H1 (cell line): ENCODE results near the gene WNT1. TPM values are rescaled to one million over a fixed set of nuclear protein-coding genes. Genes with fewer than 3 reads are reported as not detected.
A peak's percentile ranks its signal among the peaks of the same experiment; 100 is the strongest.

ENCODE experiments used
- CTCF ChIA-PET: fragments of 300-600 bp; sonication (Branson Sonifier 250); formaldehyde crosslinking; loops from one replicate; lab custom pipeline; 2021; ENCODE audit not compliant: partially characterized antibody; lab: Charles Lee
- POLR2A ChIA-PET: fragments of 300-600 bp; sonication (Branson Sonifier 250); formaldehyde crosslinking; loops from one replicate; lab custom pipeline; 2021; ENCODE audit warnings: inconsistent platforms; ENCODE audit not compliant: partially characterized antibody; lab: Charles Lee
- DNase-seq, 2 experiments: peaks; one replicate each; pipeline versions ENCODE4 v3.0.0 to v3.0.0-alpha.2; 2010 to 2022; ENCODE audit warnings: low spot score in 2 of 2, low read depth in 1 of 2, mixed read lengths in 1 of 2
- FAIRE-seq: peaks from 2 replicates; lab custom pipeline; 2011; peaks lifted over from hg19 to GRCh38; lab: Jason Lieb, UNC
- H2AFZ ChIP-seq: 2 replicates; pipeline ENCODE4 v1.8.1; 2012; ENCODE audit warnings: low read length, inconsistent platforms
- H2AK5ac ChIP-seq: 2 replicates; pipeline ENCODE4 v1.6.1; 2013; ENCODE audit warnings: low read depth, low read length
- H2BK120ac ChIP-seq: replicated peaks from 2 replicates; pipeline ENCODE3; 2013; ENCODE audit warnings: low read depth, low read length, inconsistent platforms
- H2BK12ac ChIP-seq: 2 replicates; pipeline ENCODE4 v1.6.1; 2013; ENCODE audit warnings: low read depth, low read length
- H2BK15ac ChIP-seq: 2 replicates; pipeline ENCODE4 v1.6.1; 2013; ENCODE audit warnings: low read length
- H2BK20ac ChIP-seq: 2 replicates; pipeline ENCODE4 v1.6.1; 2013; ENCODE audit warnings: low read length
- H2BK5ac ChIP-seq: 2 replicates; pipeline ENCODE4 v1.6.1; 2013; ENCODE audit warnings: low read depth, low read length
- H3K14ac ChIP-seq: 2 replicates; pipeline ENCODE4 v1.6.1; 2013; ENCODE audit warnings: inconsistent platforms; ENCODE audit not compliant: insufficient read length
- H3K18ac ChIP-seq: 2 replicates; pipeline ENCODE4 v1.6.1; 2013; ENCODE audit warnings: low read length; ENCODE audit errors: extremely low read depth
- H3K23ac ChIP-seq: 2 replicates; pipeline ENCODE4 v1.6.1; 2013; ENCODE audit warnings: inconsistent platforms; ENCODE audit not compliant: insufficient read length
- H3K23me2 ChIP-seq: 2 replicates; pipeline ENCODE4 v1.6.1; 2013; ENCODE audit warnings: low read depth, low read length
- H3K27ac ChIP-seq: 2 replicates; pipeline ENCODE4 v1.6.1; 2011; ENCODE audit warnings: low read depth, low read length, inconsistent platforms
- H3K27me3 ChIP-seq, 4 experiments: replicated peaks in 1 of 4; 1 replicate in 1 of 4; 2 replicates in 3 of 4; pipeline versions ENCODE4 v1.6.1 to v1.8.1; 2011 to 2013; ENCODE audit warnings: low read length in 3 of 4, mild to moderate bottlenecking in 3 of 4, inconsistent platforms in 2 of 4, mixed read lengths in 2 of 4, moderate library complexity in 1 of 4; ENCODE audit not compliant: control insufficient read depth in 3 of 4, insufficient read depth in 3 of 4; ENCODE audit errors: extremely low read depth in 1 of 4
- H3K36me3 ChIP-seq, 4 experiments: 2 replicates each; pipeline versions ENCODE4 v1.6.1 to v1.8.1; 2011 to 2013; ENCODE audit warnings: mild to moderate bottlenecking in 4 of 4, low read length in 3 of 4, moderate library complexity in 2 of 4, control low read depth in 1 of 4, inconsistent platforms in 1 of 4; ENCODE audit not compliant: insufficient read depth in 4 of 4, control insufficient read depth in 2 of 4
- H3K4ac ChIP-seq: replicated peaks from 2 replicates; pipeline ENCODE3; 2013; ENCODE audit warnings: low read length, low read depth, mixed read lengths, inconsistent platforms; ENCODE audit not compliant: insufficient read length
- H3K4me1 ChIP-seq, 4 experiments: replicated peaks in 1 of 4; 1 replicate in 1 of 4; 2 replicates in 3 of 4; pipeline versions ENCODE4 v1.6.1 to v1.8.1; 2011 to 2013; ENCODE audit warnings: low read length in 3 of 4, inconsistent platforms in 2 of 4, mixed read lengths in 1 of 4; ENCODE audit not compliant: insufficient read depth in 4 of 4, control insufficient read depth in 3 of 4
- H3K4me2 ChIP-seq, 2 experiments: 2 replicates each; pipeline versions ENCODE4 v1.6.1 to v1.8.1; 2011 to 2013; ENCODE audit warnings: low read depth in 2 of 2, low read length in 2 of 2, control low read depth in 1 of 2, inconsistent platforms in 1 of 2, mild to moderate bottlenecking in 1 of 2; ENCODE audit not compliant: insufficient read depth in 1 of 2
- H3K4me3 ChIP-seq, 4 experiments: fragments of 200-600, 300-600 bp in 1 of 4; sonication (generic), shearing (Covaris generic), sonication (Bioruptor Twin) in 1 of 4; 2 replicates each; pipeline versions ENCODE4 v1.5.1 to v1.8.1; 2011 to 2016; ENCODE audit warnings: low read length in 4 of 4, low read depth in 3 of 4, control low read depth in 2 of 4, inconsistent platforms in 2 of 4, mild to moderate bottlenecking in 2 of 4, mixed read lengths in 1 of 4, moderate library complexity in 1 of 4; ENCODE audit not compliant: insufficient read depth in 2 of 4; ENCODE audit errors: extremely low read depth in 1 of 4
- H3K56ac ChIP-seq: replicated peaks from 2 replicates; pipeline ENCODE3; 2013; ENCODE audit warnings: low read depth, mild to moderate bottlenecking, mixed read lengths, low read length, inconsistent platforms; ENCODE audit not compliant: insufficient read length
- H3K79me1 ChIP-seq: 2 replicates; pipeline ENCODE4 v1.6.1; 2013; ENCODE audit warnings: low read depth, low read length, control low read depth
- H3K79me2 ChIP-seq, 2 experiments: 2 replicates each; pipeline versions ENCODE4 v1.6.1 to v1.8.1; 2012 to 2013; ENCODE audit warnings: low read length in 2 of 2, mild to moderate bottlenecking in 2 of 2, inconsistent platforms in 1 of 2; ENCODE audit not compliant: insufficient read depth in 2 of 2, control insufficient read depth in 1 of 2
- H3K9ac ChIP-seq, 4 experiments: replicated peaks in 1 of 4; 1 replicate in 1 of 4; 2 replicates in 3 of 4; pipeline versions ENCODE4 v1.6.1 to v1.8.1; 2011 to 2013; ENCODE audit warnings: low read depth in 3 of 4, low read length in 3 of 4, control low read depth in 2 of 4, mild to moderate bottlenecking in 2 of 4, moderate library complexity in 2 of 4, inconsistent platforms in 1 of 4; ENCODE audit errors: extremely low read depth in 1 of 4
- H3K9me3 ChIP-seq, 2 experiments: 2 replicates each; pipeline versions ENCODE4 v1.6.1 to v1.8.1; 2012 to 2013; ENCODE audit warnings: mild to moderate bottlenecking in 2 of 2, moderate library complexity in 2 of 2, control low read depth in 1 of 2, inconsistent platforms in 1 of 2, low read depth in 1 of 2, low read length in 1 of 2, mixed read lengths in 1 of 2; ENCODE audit not compliant: insufficient read depth in 2 of 2
- H4K20me1 ChIP-seq, 2 experiments: replicated peaks in 1 of 2; 2 replicates each; pipeline versions ENCODE3 to v1.8.1; 2011 to 2013; ENCODE audit warnings: inconsistent platforms in 2 of 2, low read length in 2 of 2, mild to moderate bottlenecking in 1 of 2; ENCODE audit not compliant: insufficient read depth in 2 of 2, control insufficient read depth in 1 of 2
- H4K5ac ChIP-seq: 2 replicates; pipeline ENCODE4 v1.6.1; 2013; ENCODE audit warnings: low read length, low read depth, mixed read lengths, inconsistent platforms; ENCODE audit not compliant: insufficient read length
- H4K8ac ChIP-seq: 2 replicates; pipeline ENCODE4 v1.8.0; 2013; ENCODE audit warnings: mild to moderate bottlenecking, moderate library complexity, low read length, inconsistent platforms; ENCODE audit not compliant: insufficient read depth; ENCODE audit errors: extremely low read depth
- H4K91ac ChIP-seq: replicated peaks from 2 replicates; pipeline ENCODE3; 2013; ENCODE audit warnings: low read length, mixed read lengths, inconsistent platforms; ENCODE audit not compliant: insufficient read length
- EZH2 ChIP-seq: fragments of 200-600 bp; sonication (generic); IDR thresholded peaks from 2 replicates; pipeline ENCODE4 v1.7.1; 2012; ENCODE audit warnings: low read depth, mild to moderate bottlenecking, moderate library complexity, low read length, inconsistent platforms; ENCODE audit not compliant: severe bottlenecking
- HDAC2 ChIP-seq, 2 experiments: fragments of 300-600 bp in 1 of 2; sonication (generic) in 1 of 2; IDR thresholded peaks; 2 replicates each; pipeline ENCODE4 v1.6.1; 2011 to 2012; ENCODE audit warnings: low read depth in 2 of 2, low read length in 2 of 2, mild to moderate bottlenecking in 2 of 2, moderate library complexity in 2 of 2, borderline replicate concordance in 1 of 2, inconsistent platforms in 1 of 2
- WGBS, 2 experiments: shearing (Covaris generic) in 1 of 2; methylation state at CpG; one replicate each; pipeline versions ENCODE4 v1.1.6 to v1.1.7; 2013 to 2015; ENCODE audit warnings: low lambda C conversion rate in 2 of 2, mixed read lengths in 2 of 2, inconsistent platforms in 1 of 2, low coverage in 1 of 2, missing lambda C conversion rate in 1 of 2; ENCODE audit not compliant: insufficient replicate concordance in 2 of 2, insufficient coverage in 1 of 2, insufficient read length in 1 of 2; ENCODE audit errors: extremely low coverage in 1 of 2, missing lambda C conversion rate in 1 of 2; 5-methylcytosine and 5-hydroxymethylcytosine counted together
- polyA plus RNA-seq, 7 experiments: library from polyadenylated mRNA; depleted of rRNA in 3 of 7; stranded (reverse) in 5 of 7; unstranded in 2 of 7; fragments of >200 nt in 5 of 7; fragments of 200-250 nt in 2 of 7; gene quantifications; 1 replicate in 5 of 7; 2 replicates in 1 of 7; 4 replicates in 1 of 7; pipeline versions ENCODE4 v1.2.1 to v1.2.3, GENCODE V29; 2011 to 2013; ENCODE audit warnings: missing spikeins in 2 of 7, mixed read lengths in 2 of 7
- total RNA-seq: library from RNA; stranded (reverse); fragmentation: NEBNext Ultra II Directional; extraction: Animal tissue kit (Norgen Biotek cat#: 25700); gene quantifications from 2 replicates; pipeline ENCODE4 v1.2.1, GENCODE V29; 2021

The WNT1 gene
- total and polyA plus RNA-seq, 2 of the 8 experiments (the other 6 are each of a cell fraction or from before 2014, with no cell fraction given): not detected

DNA sequence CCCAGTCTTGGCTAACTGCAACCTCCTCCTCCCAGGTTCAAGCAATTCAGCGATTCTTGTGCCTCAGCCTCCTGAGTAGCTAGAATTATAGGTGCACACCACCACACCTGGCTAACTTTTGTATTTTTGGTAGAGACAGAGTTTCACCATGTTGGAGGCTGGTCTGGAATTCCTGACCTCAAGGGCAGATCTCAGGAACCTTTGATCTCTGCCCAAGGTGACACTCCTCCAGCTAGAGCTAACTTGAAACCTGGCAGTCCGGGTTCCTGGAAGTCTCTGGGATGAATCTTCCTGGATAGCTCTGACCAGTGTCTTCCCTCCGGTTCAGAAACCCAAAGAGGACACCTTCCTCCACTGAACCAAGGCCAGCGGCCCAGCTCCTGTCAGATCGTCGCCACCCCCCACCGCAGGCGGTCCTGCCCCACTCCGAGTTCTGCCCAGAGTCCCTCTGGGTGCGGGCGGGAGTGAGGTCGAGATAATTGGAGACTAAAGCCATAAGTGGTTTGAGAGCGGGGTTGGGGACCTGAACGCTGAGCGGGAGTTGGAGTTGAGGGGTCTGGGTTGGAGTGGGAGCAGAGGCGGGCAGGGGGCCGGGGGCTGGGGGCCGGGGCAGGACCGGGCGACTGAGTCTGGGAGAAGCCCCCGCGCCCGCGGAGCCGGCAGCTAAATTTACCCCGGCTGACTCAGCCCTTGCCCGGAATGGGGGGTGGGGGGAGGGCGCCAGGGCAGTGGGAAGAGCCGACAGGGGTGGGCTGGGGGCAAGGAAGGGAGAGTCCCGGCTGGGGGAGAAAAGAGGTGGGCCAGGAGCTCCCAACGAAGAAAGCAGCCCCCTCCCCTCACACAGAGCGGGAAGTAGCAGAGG lies 16.3 kb downstream of the WNT1 start:
- Histone ChIP-seq H3K27me3 (peaks cover 45 to 66% (median 62%) of the 10 kb centered on the region in 4 experiments), H3K4me1 (peaks cover 5 to 23% (median 10%) of the 10 kb centered on the region in 4 experiments; a peak in 6 of 7 replicates), H3K36me3 (no peaks in the 10 kb centered on the region; a peak in 1 of 8 replicates), H2AFZ (no peak overlapping the region), H3K56ac (no peak overlapping the region), H2BK15ac (no peak overlapping the region), H3K23ac (no peak overlapping the region), H2BK20ac (no peak overlapping the region), H2BK5ac (no peak overlapping the region), H4K8ac (no peak overlapping the region), H2BK120ac (no peak overlapping the region), H2AK5ac (no peak overlapping the region), H3K4me3 (peak overlapping the region in 1 of 4 experiments; percentile 40; a peak in 2 of 8 replicates), H2BK12ac (no peak overlapping the region), H3K14ac (no peak overlapping the region), H3K23me2 (peaks cover 17% of the 10 kb centered on the region; the same call in 1 of the 2 replicates), H4K5ac (no peak overlapping the region), H4K20me1 (no peaks in the 10 kb centered on the region), H3K79me1 (no peaks in the 10 kb centered on the region), H3K18ac (no peak overlapping the region), H4K91ac (no peak overlapping the region), H3K27ac (no peak overlapping the region), H3K9me3 (no peaks in the 10 kb centered on the region), H3K4ac (no peak overlapping the region), H3K79me2 (no peaks in the 10 kb centered on the region), H3K4me2 (peak overlapping the region; percentile 3 to 40), H3K9ac (no peak overlapping the region)
- WGBS, 2 experiments: 45% methylated on average over 16 of the region's 32 CpGs; no CpG with 5 or more reads in 1 of the 2 experiments
- TF ChIP-seq HDAC2 (IDR thresholded peaks at IDR 0.05; ENCODE audit: borderline replicate concordance in 1 of 2, low read depth in 2 of 2, low read length in 2 of 2) (no peak), EZH2 (peak; percentile 39)
- DNase-seq: no peak
- CTCF ChIA-PET: interaction anchor here (0.6 to 31.7 kb wide), 17 partner anchors 18 to 350 kb away, joined by 3 to 1336 read pairs (median 4); partner anchors contain the start of genes ARF3, DDX23, PRKAG1 and WNT1
- FAIRE-seq: no peak
- POLR2A ChIA-PET: interaction anchor here (1.0 to 4.0 kb wide), 4 partner anchors 11 to 75 kb away, joined by 3 to 18 read pairs (median 5); partner anchors contain the start of genes ARF3 and RHEBL1
